Measurements from ENCODE around the gene TIMELESS. TPM values are rescaled to one million over a fixed set of nuclear protein-coding genes. Genes with fewer than 3 reads are reported as not detected.
"Not testable (repeated sequence)": the region's sequence is repeated elsewhere in the genome, so short reads cannot be mapped to it uniquely, and the experiment has no call there.

The TIMELESS gene, protein sequence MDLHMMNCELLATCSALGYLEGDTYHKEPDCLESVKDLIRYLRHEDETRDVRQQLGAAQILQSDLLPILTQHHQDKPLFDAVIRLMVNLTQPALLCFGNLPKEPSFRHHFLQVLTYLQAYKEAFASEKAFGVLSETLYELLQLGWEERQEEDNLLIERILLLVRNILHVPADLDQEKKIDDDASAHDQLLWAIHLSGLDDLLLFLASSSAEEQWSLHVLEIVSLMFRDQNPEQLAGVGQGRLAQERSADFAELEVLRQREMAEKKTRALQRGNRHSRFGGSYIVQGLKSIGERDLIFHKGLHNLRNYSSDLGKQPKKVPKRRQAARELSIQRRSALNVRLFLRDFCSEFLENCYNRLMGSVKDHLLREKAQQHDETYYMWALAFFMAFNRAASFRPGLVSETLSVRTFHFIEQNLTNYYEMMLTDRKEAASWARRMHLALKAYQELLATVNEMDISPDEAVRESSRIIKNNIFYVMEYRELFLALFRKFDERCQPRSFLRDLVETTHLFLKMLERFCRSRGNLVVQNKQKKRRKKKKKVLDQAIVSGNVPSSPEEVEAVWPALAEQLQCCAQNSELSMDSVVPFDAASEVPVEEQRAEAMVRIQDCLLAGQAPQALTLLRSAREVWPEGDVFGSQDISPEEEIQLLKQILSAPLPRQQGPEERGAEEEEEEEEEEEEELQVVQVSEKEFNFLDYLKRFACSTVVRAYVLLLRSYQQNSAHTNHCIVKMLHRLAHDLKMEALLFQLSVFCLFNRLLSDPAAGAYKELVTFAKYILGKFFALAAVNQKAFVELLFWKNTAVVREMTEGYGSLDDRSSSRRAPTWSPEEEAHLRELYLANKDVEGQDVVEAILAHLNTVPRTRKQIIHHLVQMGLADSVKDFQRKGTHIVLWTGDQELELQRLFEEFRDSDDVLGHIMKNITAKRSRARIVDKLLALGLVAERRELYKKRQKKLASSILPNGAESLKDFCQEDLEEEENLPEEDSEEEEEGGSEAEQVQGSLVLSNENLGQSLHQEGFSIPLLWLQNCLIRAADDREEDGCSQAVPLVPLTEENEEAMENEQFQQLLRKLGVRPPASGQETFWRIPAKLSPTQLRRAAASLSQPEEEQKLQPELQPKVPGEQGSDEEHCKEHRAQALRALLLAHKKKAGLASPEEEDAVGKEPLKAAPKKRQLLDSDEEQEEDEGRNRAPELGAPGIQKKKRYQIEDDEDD
- 10 to 100 TPM in 2 of 4 donors, 1 to 10 TPM in 2; 6.9 to 16.4 (median 11.4) TPM for total RNA-seq

DNA sequence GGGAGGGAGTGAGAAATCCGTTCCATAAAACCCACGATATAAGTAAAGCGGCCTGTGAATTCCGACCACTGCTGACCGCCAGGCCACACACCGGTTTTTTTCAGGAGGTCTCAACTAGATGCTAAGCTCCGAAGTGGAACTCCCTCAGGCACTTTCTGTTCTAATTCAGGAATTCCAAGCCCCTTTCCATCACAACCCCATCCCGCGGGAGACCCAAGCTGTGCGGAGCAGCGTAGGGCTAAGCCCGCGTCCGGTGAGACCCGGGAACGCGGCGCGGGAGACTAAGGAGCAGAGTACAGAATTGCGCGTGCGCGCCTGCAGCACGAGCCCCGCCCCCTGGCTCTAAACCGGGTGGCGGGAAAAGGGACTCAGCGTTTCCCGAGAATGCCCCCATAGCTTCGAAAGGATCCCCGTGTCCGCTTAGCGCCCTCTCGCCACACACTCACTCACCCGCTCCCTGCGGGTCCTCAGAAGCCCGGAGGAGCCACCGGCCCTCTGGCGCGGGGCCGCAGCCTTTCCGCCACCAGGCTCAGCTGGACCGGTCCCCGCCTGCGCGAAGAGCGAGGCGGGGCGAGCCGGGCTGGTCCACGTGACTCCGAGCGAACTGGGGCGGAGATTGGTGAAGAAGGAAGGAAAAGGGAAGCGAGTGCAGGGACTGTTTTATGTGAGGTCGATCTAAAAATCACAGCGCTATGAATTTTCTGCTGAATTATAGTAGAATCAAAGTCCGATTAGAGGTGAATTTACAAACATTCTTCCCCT lies at the start of gene TIMELESS:
Gene TIMELESS (minus strand): TSS at position 567 of the 762 bp plus-strand sequence. CDS start 15,256 bp downstream, outside the sequence.
- DNase-seq, result peak; percentile 27

DNA sequence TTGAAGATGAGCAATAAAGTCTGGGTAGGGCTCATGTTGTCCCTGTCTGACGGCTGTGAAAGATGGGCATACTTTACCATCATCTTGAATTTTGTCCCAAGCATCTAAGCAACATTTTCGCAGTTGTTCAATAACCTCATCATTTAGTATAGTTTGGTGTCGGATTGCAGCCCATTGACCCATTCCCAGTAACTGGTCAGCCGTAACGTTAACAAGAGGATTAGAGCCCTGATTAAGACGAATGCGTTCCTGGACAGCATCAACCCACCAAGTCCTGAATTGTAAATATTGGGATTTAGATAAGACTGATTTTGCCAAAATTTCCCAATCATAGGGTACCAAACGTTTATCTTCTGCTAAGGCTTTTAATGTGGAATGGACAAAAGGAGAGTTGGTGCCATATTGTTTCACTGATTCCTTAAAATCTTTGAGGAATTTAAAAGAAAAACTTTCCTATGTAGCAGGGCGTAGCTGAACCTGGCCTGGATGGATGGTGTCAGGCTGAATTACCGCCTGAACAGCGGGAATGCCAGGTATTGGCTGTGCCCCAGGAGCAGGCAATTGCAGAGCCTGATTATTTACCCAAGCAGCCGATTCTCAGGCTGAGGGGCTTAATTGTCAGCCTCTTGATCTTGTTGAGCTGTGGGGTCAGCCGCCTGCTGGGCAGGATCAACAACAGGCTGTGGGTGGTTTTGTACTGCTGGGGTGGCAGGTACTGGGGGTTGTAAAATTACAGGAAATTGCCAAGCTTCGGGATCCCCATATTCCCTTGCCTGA lies 49.1 kb upstream of the TIMELESS start:
- DNase-seq; intact Hi-C loops (cut with DNase I); H3K4me3 ChIP-seq; H3K27ac ChIP-seq; H3K4me1 ChIP-seq; H3K36me3 ChIP-seq; H3K9me3 ChIP-seq: not testable (repeated sequence)
- peaks cover 0 to 12% (median 0%) of the 10 kb centered on the region in 4 donors for H3K27me3 ChIP-seq
- 63 to 74% methylated on average over 13 to 14 of the region's 14 CpGs for WGBS, 2 donors

More for the DNA sequence above, at the start of gene TIMELESS:
- Histone ChIP-seq H3K36me3 (no peaks in the 10 kb centered on the region), H3K4me3 (peak within 1 kb of the TSS; percentile 65 to 91 (median 68)), H3K9me3 (no peaks in the 10 kb centered on the region), H3K27ac (peak within 1 kb of the TSS; percentile 76 to 95 (median 90)), H3K27me3 (no peaks in the 10 kb centered on the region), H3K4me1 (peaks cover 7 to 15% (median 11%) of the 10 kb centered on the region in 3 donors)
- intact Hi-C loops (cut with DNase I), result no loop called here
- 0 to 1% methylated on average over 27 to 37 of the region's 58 CpGs for WGBS, 2 donors
- TF ChIP-seq, protein P1, sequence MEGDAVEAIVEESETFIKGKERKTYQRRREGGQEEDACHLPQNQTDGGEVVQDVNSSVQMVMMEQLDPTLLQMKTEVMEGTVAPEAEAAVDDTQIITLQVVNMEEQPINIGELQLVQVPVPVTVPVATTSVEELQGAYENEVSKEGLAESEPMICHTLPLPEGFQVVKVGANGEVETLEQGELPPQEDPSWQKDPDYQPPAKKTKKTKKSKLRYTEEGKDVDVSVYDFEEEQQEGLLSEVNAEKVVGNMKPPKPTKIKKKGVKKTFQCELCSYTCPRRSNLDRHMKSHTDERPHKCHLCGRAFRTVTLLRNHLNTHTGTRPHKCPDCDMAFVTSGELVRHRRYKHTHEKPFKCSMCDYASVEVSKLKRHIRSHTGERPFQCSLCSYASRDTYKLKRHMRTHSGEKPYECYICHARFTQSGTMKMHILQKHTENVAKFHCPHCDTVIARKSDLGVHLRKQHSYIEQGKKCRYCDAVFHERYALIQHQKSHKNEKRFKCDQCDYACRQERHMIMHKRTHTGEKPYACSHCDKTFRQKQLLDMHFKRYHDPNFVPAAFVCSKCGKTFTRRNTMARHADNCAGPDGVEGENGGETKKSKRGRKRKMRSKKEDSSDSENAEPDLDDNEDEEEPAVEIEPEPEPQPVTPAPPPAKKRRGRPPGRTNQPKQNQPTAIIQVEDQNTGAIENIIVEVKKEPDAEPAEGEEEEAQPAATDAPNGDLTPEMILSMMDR (IDR thresholded peaks at IDR 0.05), result peak in 4 of 6 experiments; percentile 4 to 28 (median 16)
- peak in 2 of 4 donors; percentile 52 to 68 for TF ChIP-seq POLR2A (IDR thresholded peaks at IDR 0.05)

DNA sequence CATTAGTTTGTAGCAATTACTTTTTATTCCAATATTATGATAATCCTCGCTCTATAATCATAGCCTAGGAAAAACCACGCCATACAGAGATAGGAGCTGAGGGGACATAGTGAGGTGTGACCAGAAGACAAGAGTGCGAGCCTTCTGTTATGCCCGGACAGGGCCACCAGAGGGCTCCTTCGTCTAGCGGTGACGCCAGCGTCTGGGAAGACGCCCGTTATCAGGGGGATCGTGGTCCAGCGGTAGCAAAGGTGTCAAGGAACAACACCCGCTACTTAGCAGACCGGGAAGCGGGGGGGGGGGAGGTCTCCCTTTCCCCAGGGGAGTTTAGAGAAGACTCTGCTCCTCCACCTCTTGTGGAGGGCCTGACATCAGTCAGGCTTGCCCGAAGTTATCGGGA lies 47.5 kb upstream of the TIMELESS start:
- intact Hi-C loops (cut with DNase I); DNase-seq; H3K27ac ChIP-seq; H3K36me3 ChIP-seq; H3K4me1 ChIP-seq; H3K9me3 ChIP-seq: not testable (repeated sequence)
- Histone ChIP-seq H3K27me3 (peaks cover 0 to 23% (median under 1%) of the 10 kb centered on the region in 4 donors), H3K4me3 (peak overlapping the region in 1 of 4 donors; percentile 49)
- TF ChIP-seq, protein P1 (IDR thresholded peaks at IDR 0.05), result peak in 4 of 6 experiments; percentile 12 to 43 (median 28)
- 2 to 10% methylated on average over 9 to 11 of the region's 17 CpGs for WGBS, 2 donors

DNA sequence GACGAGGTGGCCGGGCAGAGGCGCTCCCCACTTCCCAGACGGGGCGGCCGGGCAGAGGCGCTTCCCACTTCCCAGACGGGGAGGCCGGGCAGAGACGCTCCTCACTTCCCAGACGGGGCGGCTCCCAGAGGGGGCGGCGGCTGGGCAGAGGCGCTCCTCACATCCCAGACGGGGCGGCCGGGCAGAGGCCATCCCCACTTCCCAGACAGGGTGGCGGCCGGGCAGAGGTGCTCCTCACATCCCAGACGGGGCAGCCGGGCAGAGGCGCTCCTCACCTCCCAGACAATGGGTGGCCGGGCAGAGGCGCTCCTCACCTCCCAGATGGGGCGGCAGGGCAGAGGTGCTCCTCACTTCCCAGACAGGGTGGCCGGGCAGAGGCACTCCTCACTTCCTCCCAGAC lies 45.3 kb upstream of the TIMELESS start:
- H3K4me3 ChIP-seq; H3K36me3 ChIP-seq; H3K9me3 ChIP-seq; DNase-seq; H3K4me1 ChIP-seq; H3K27ac ChIP-seq; intact Hi-C loops (cut with DNase I): not testable (repeated sequence)
- WGBS, 2 donors, result no CpG with 5 or more reads among the region's 27 CpGs
- H3K27me3 ChIP-seq, result peaks cover 0 to 43% (median 3%) of the 10 kb centered on the region in 4 donors

DNA sequence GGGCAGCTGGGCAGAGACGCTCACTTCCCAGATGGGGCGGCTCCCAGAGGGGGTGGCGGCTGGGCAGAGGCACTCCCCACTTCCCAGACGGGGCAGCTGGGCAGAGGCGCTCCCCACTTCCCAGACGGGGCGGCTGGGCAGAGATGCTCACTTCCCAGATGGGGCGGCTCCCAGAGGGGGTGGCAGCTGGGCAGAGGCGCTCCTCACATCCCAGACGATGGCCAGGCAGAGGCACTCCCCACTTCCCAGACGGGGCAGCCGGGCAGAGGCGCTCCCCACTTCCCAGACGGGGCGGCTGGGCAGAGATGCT lies 44.8 kb upstream of the TIMELESS start:
- WGBS, 2 donors, result no CpG with 5 or more reads among the region's 15 CpGs
- H3K27ac ChIP-seq; H3K4me1 ChIP-seq; H3K4me3 ChIP-seq; H3K9me3 ChIP-seq; H3K36me3 ChIP-seq; intact Hi-C loops (cut with DNase I); DNase-seq: not testable (repeated sequence)
- H3K27me3 ChIP-seq, result peaks cover 0 to 47% (median 3%) of the 10 kb centered on the region in 4 donors

DNA sequence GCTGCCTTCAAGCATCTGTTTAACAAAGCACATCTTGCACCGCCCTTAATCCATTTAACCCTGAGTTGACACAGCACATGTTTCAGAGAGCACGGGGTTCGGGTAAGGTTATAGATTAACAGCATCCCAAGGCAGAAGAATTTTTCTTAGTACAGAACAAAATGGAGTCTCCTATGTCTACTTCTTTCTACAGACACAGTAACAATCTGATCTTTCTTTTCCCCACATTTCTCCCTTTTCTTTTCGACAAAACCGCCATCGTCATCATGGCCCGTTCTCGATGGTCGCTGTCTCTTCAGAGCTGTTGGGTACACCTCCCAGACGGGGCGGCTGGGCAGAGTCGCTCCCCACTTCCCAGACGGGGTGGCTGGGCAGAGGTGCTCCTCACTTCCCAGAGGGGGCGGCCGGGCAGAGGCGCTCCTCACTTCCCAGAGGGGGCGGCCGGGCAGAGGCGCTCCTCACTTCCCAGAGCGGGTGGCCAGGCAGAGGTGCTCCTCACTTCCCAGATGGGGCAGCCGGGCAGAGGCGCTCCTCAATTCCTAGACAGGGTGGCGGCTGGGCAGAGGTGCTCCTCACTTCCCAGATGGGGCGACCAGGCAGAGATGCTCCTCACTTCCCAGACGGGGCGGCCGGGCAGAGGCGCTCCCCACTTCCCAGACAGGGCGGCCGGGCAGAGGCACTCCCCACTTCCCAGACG lies 44.3 kb upstream of the TIMELESS start:
- H3K27ac ChIP-seq; H3K9me3 ChIP-seq; H3K4me1 ChIP-seq; intact Hi-C loops (cut with DNase I); H3K36me3 ChIP-seq; H3K4me3 ChIP-seq; DNase-seq: not testable (repeated sequence)
- H3K27me3 ChIP-seq, result peaks cover 0 to 52% (median 3%) of the 10 kb centered on the region in 4 donors
- 72 to 84% methylated on average over 5 to 6 of the region's 31 CpGs for WGBS, 2 donors

Data from esophagus squamous epithelium (tissue), 5 donors.